B cell (primary cell): ENCODE data around the gene TRIML2.

ENCODE experiments used
- CTCF ChIP-seq: fragments of 200-600 bp; IDR thresholded peaks from one replicate; pipeline ENCODE4 v1.8.0; 2022; ENCODE audit warnings: antibody characterized with exemption, mild to moderate bottlenecking
- EZH2 ChIP-seq: IDR thresholded peaks from 2 replicates; pipeline ENCODE4 v1.6.1; 2012; ENCODE audit warnings: borderline replicate concordance, low read depth, mild to moderate bottlenecking, moderate library complexity, low read length; ENCODE audit not compliant: insufficient read depth, poor library complexity, severe bottlenecking

GRCh38 chr4:188106454-188106853 lies 2.9 kb downstream of the TRIML2 start:
- no peak for TF ChIP-seq CTCF
- TF ChIP-seq EZH2, result no peak
